Neural cell (in vitro differentiated cells): Measurements from ENCODE around the gene CRACR2B. TPM values are rescaled to one million over a fixed set of nuclear protein-coding genes. Genes with fewer than 3 reads are reported as not detected.

ENCODE experiments used
- H2AFZ ChIP-seq: fragments of 200-600, 300-800 bp; sonication (generic), shearing (Covaris generic); 2 replicates; pipeline ENCODE4 v1.6.0; 2014; ENCODE audit warnings: low read depth, mild to moderate bottlenecking, antibody characterized with exemption, low read length, moderate library complexity
- H3F3A ChIP-seq: fragments of 200-600 bp; shearing (Covaris generic); 2 replicates; pipeline ENCODE4 v1.6.1; 2016; ENCODE audit warnings: mild to moderate bottlenecking, moderate library complexity, mixed read lengths, antibody characterized with exemption, low read length; ENCODE audit not compliant: insufficient read depth, poor library complexity, severe bottlenecking
- H3K27ac ChIP-seq: fragments of 200-600, 300-800 bp; sonication (generic), shearing (Covaris generic); 2 replicates; pipeline ENCODE4 v1.5.1; 2014; ENCODE audit warnings: mild to moderate bottlenecking, low read length, moderate library complexity
- H3K27me3 ChIP-seq: fragments of 300-800, 200-600 bp; sonication (generic), shearing (Covaris generic); 2 replicates; pipeline ENCODE4 v1.6.0; 2014; ENCODE audit warnings: mild to moderate bottlenecking, low read depth, low read length, moderate library complexity; ENCODE audit not compliant: insufficient read depth
- H3K36me3 ChIP-seq: fragments of 300-800, 200-600 bp; sonication (generic), shearing (Covaris generic); 2 replicates; pipeline ENCODE4 v1.5.1; 2014; ENCODE audit warnings: mild to moderate bottlenecking, antibody characterized with exemption, low read length, moderate library complexity; ENCODE audit not compliant: insufficient read depth
- H3K4me2 ChIP-seq: fragments of 300-800, 200-600 bp; sonication (generic), shearing (Covaris generic); 2 replicates; pipeline ENCODE4 v1.6.0; 2014; ENCODE audit warnings: mild to moderate bottlenecking, low read length
- H3K4me3 ChIP-seq: fragments of 300-800, 200-600 bp; sonication (generic), shearing (Covaris generic); 2 replicates; pipeline ENCODE4 v1.5.1; 2014; ENCODE audit warnings: mild to moderate bottlenecking, low read length, moderate library complexity
- H3K79me2 ChIP-seq: fragments of 200-600 bp; shearing (Covaris generic); replicated peaks from 2 replicates; pipeline ENCODE4 v1.6.0; 2014; ENCODE audit warnings: mild to moderate bottlenecking, low read length, moderate library complexity; ENCODE audit not compliant: insufficient read depth
- H3K9ac ChIP-seq: fragments of 300-800, 200-600 bp; sonication (generic), shearing (Covaris generic); 2 replicates; pipeline ENCODE4 v1.6.1; 2016; ENCODE audit warnings: mild to moderate bottlenecking, low read length, mixed read lengths
- H3K9me2 ChIP-seq: fragments of 200-600 bp; shearing (Covaris generic); 2 replicates; pipeline ENCODE4 v1.6.1; 2016; ENCODE audit warnings: mild to moderate bottlenecking, low read length, mixed read lengths; ENCODE audit not compliant: insufficient read depth
- H3K9me3 ChIP-seq: fragments of 200-600, 300-800 bp; sonication (generic), shearing (Covaris generic); 2 replicates; pipeline ENCODE4 v1.6.1; 2016; ENCODE audit warnings: mild to moderate bottlenecking, mixed run types, low read length, moderate library complexity, mixed read lengths
- H4K20me1 ChIP-seq: fragments of 200-600 bp; shearing (Covaris generic); 2 replicates; pipeline ENCODE4 v1.6.1; 2016; ENCODE audit warnings: mild to moderate bottlenecking, mixed run types; ENCODE audit not compliant: insufficient read depth
- CTCF ChIP-seq: fragments of 450-650 bp; IDR thresholded peaks from 2 replicates; pipeline ENCODE4 v1.5.1; 2014; ENCODE audit warnings: antibody characterized with exemption, mild to moderate bottlenecking, moderate library complexity; ENCODE audit not compliant: poor library complexity, severe bottlenecking
- EP300 ChIP-seq: fragments of 450-650 bp; conservative IDR thresholded peaks from 2 replicates; pipeline ENCODE4 v1.6.1; 2014; ENCODE audit warnings: antibody characterized with exemption, mild to moderate bottlenecking, moderate library complexity; ENCODE audit not compliant: poor library complexity, severe bottlenecking
- EZH2 ChIP-seq: fragments of 200-600, 300-800 bp; shearing (Covaris generic), sonication (generic); IDR thresholded peaks from 2 replicates; pipeline ENCODE4 v1.6.1; 2014; ENCODE audit warnings: antibody characterized with exemption, low read length, borderline replicate concordance, mild to moderate bottlenecking; ENCODE audit not compliant: insufficient read depth, poor library complexity, severe bottlenecking
- MXI1 ChIP-seq: fragments of 450-650 bp; conservative IDR thresholded peaks from 2 replicates; pipeline ENCODE4 v1.6.1; 2014; ENCODE audit warnings: antibody characterized with exemption, mild to moderate bottlenecking; ENCODE audit not compliant: poor library complexity, severe bottlenecking
- POLR2AphosphoS5 ChIP-seq: IDR thresholded peaks from 2 replicates; pipeline ENCODE4 v1.6.1; 2012
- RAD21 ChIP-seq: fragments of 450-650 bp; conservative IDR thresholded peaks from 2 replicates; pipeline ENCODE4 v1.6.1; 2014; ENCODE audit warnings: antibody characterized with exemption, mild to moderate bottlenecking, moderate library complexity
- REST ChIP-seq: IDR thresholded peaks from 2 replicates; pipeline ENCODE4 v1.6.1; 2012; ENCODE audit warnings: borderline replicate concordance
- SMC3 ChIP-seq: fragments of 450-650 bp; conservative IDR thresholded peaks from 2 replicates; pipeline ENCODE4 v1.6.1; 2014; ENCODE audit warnings: antibody characterized with exemption, mild to moderate bottlenecking, moderate library complexity; ENCODE audit not compliant: poor library complexity
- TAF1 ChIP-seq: IDR thresholded peaks from 2 replicates; pipeline ENCODE4 v1.6.1; 2012; ENCODE audit warnings: low read depth
- polyA plus RNA-seq: library from polyadenylated mRNA; depleted of rRNA; stranded (reverse); fragments of >200 nt; gene quantifications from 2 replicates; pipeline ENCODE4 v1.2.3, GENCODE V29; 2014

CRACR2B gene
- polyA plus RNA-seq, 1 donor from 2014 or later, result 1.2 TPM

GRCh38 chr11:875769-876301, 48.1 kb downstream of the CRACR2B start:
- no peak overlapping the region for H3K27ac ChIP-seq
- H3K27me3 ChIP-seq, result no peaks in the 10 kb centered on the region
- no peak overlapping the region for H3K4me3 ChIP-seq

DNA sequence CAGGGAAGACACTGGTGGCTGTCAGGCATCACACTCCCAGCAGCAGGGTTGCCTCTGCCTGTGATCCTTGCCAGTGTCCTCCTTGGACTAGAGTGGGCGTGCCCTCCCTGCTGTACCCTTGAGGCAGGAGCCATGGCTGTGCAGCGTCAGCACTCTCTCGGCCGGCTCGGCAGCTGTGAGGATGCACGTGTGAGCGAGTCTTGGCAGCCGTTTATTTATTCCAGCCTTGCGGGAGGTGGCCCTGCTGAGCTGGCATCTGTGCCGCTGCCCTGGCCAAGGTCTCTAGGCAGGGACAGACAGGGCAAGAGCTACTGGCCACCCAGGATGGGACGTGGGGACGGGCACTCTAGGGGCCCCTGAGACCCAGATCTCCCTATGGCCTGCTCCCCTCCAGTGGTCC, 48.8 kb downstream of the CRACR2B start:
- Histone ChIP-seq H3K36me3 (no peaks in the 10 kb centered on the region), H3K4me3 (no peak overlapping the region)
- TF ChIP-seq CTCF, result no peak
- no peak for TF ChIP-seq RAD21
- no peak for TF ChIP-seq SMC3
- no peak for TF ChIP-seq REST
- no peak for TF ChIP-seq EP300
- TF ChIP-seq TAF1, result no peak
- TF ChIP-seq POLR2AphosphoS5, result no peak
- no peak for TF ChIP-seq EZH2
- no peak for TF ChIP-seq MXI1

More at GRCh38 chr11:875769-876301, 48.1 kb downstream of the CRACR2B start:
- no peaks in the 10 kb centered on the region for H3K9me3 ChIP-seq
- H3K4me2 ChIP-seq, result no peak overlapping the region
- no peak overlapping the region for H2AFZ ChIP-seq
- no peak for TF ChIP-seq EP300
- TF ChIP-seq SMC3, result no peak
- no peaks in the 10 kb centered on the region for H3K79me2 ChIP-seq
- no peaks in the 10 kb centered on the region for H3F3A ChIP-seq
- H3K9ac ChIP-seq, result no peak overlapping the region
- H4K20me1 ChIP-seq, result no peaks in the 10 kb centered on the region
- H3K9me2 ChIP-seq, result no peaks in the 10 kb centered on the region
- H3K36me3 ChIP-seq, result no peaks in the 10 kb centered on the region

More for the DNA sequence above, 48.8 kb downstream of the CRACR2B start:
- no peak overlapping the region for H3K4me2 ChIP-seq
- H3K9me3 ChIP-seq, result no peaks in the 10 kb centered on the region
- no peaks in the 10 kb centered on the region for H4K20me1 ChIP-seq
- no peak overlapping the region for H2AFZ ChIP-seq
- no peaks in the 10 kb centered on the region for H3K9me2 ChIP-seq
- no peak overlapping the region for H3K27ac ChIP-seq
- H3F3A ChIP-seq, result no peaks in the 10 kb centered on the region
- no peaks in the 10 kb centered on the region for H3K79me2 ChIP-seq
- H3K9ac ChIP-seq, result no peak overlapping the region
- no peaks in the 10 kb centered on the region for H3K27me3 ChIP-seq
